Measurements from ENCODE around the gene SLMAP. TPM values are rescaled to one million over a fixed set of nuclear protein-coding genes. Genes with fewer than 3 reads are reported as not detected.
A peak's percentile ranks its signal among the peaks of the same experiment; 100 is the strongest.
"Not testable (repeated sequence)": the region's sequence is repeated elsewhere in the genome, so short reads cannot be mapped to it uniquely, and the experiment has no call there.

SLMAP gene
- polyA plus RNA-seq, 4 donors, result 39.5 to 59.4 (median 45.9) TPM

GRCh38 chr3:57826245-57826951 lies 70.3 kb downstream of the SLMAP start:
- DNase-seq (ENCODE audit: low read depth in 4 of 4, low spot score in 2 of 4), result no peak

GRCh38 chr3:57826952-57827723 lies 71.0 kb downstream of the SLMAP start:
- no peak for DNase-seq (ENCODE audit: low read depth in 4 of 4, low spot score in 2 of 4)

- no peak for DNase-seq (ENCODE audit: low read depth in 4 of 4, low spot score in 2 of 4)
These were observed 71.6 kb downstream of the SLMAP start for GRCh38 chr3:57827757-57828156.

GRCh38 chr3:57832486-57832885 lies 76.4 kb downstream of the SLMAP start:
- DNase-seq (ENCODE audit: low read depth in 4 of 4, low spot score in 2 of 4), result no peak

- no peak for DNase-seq (ENCODE audit: low read depth in 4 of 4, low spot score in 2 of 4)
These were observed 76.8 kb downstream of the SLMAP start for GRCh38 chr3:57832900-57833313.

- DNase-seq (ENCODE audit: low read depth in 4 of 4, low spot score in 2 of 4), result no peak
These were observed 77.7 kb downstream of the SLMAP start for GRCh38 chr3:57833763-57834162.

- no peak for DNase-seq (ENCODE audit: low read depth in 4 of 4, low spot score in 2 of 4)
These were observed 81.6 kb downstream of the SLMAP start for GRCh38 chr3:57837686-57838085.

GRCh38 chr3:57838627-57839026 lies 82.5 kb downstream of the SLMAP start:
- DNase-seq (ENCODE audit: low read depth in 4 of 4, low spot score in 2 of 4), result no peak

- DNase-seq (ENCODE audit: low read depth in 4 of 4, low spot score in 2 of 4), result no peak
These were observed 84.4 kb downstream of the SLMAP start for GRCh38 chr3:57840473-57840872.

- no peak for DNase-seq (ENCODE audit: low read depth in 4 of 4, low spot score in 2 of 4)
These were observed 85.7 kb downstream of the SLMAP start for GRCh38 chr3:57841818-57842217.

- no peak for DNase-seq (ENCODE audit: low read depth in 4 of 4, low spot score in 2 of 4)
These were observed 92.1 kb downstream of the SLMAP start for GRCh38 chr3:57848177-57848738.

GRCh38 chr3:57851304-57851703 lies 95.2 kb downstream of the SLMAP start:
- DNase-seq (ENCODE audit: low read depth in 4 of 4, low spot score in 2 of 4), result no peak

GRCh38 chr3:57852896-57853295 lies 96.8 kb downstream of the SLMAP start:
- DNase-seq (ENCODE audit: low read depth in 4 of 4, low spot score in 2 of 4), result peak in 1 of 4 donors; percentile 34

- DNase-seq (ENCODE audit: low read depth in 4 of 4, low spot score in 2 of 4), result no peak
These were observed 99.2 kb downstream of the SLMAP start for GRCh38 chr3:57855281-57855680.

- DNase-seq (ENCODE audit: low read depth in 4 of 4, low spot score in 2 of 4), result no peak
These were observed 99.8 kb downstream of the SLMAP start for GRCh38 chr3:57855943-57856342.

GRCh38 chr3:57856675-57857074 lies 100.6 kb downstream of the SLMAP start:
- no peak for DNase-seq (ENCODE audit: low read depth in 4 of 4, low spot score in 2 of 4)

GRCh38 chr3:57862894-57863293 lies 106.8 kb downstream of the SLMAP start:
- no peak for DNase-seq (ENCODE audit: low read depth in 4 of 4, low spot score in 2 of 4)

- DNase-seq (ENCODE audit: low read depth in 4 of 4, low spot score in 2 of 4), result no peak
These were observed 107.3 kb downstream of the SLMAP start for GRCh38 chr3:57863380-57863779.

GRCh38 chr3:57864853-57865252 lies 108.7 kb downstream of the SLMAP start:
- DNase-seq (ENCODE audit: low read depth in 4 of 4, low spot score in 2 of 4), result no peak

- DNase-seq (ENCODE audit: low read depth in 4 of 4, low spot score in 2 of 4), result not testable (repeated sequence)
These were observed 113.0 kb downstream of the SLMAP start for GRCh38 chr3:57869110-57869509.

GRCh38 chr3:57872606-57873005 lies 116.5 kb downstream of the SLMAP start:
- DNase-seq (ENCODE audit: low read depth in 4 of 4, low spot score in 2 of 4), result no peak

- DNase-seq (ENCODE audit: low read depth in 4 of 4, low spot score in 2 of 4), result no peak
These were observed 120.5 kb downstream of the SLMAP start for GRCh38 chr3:57876632-57877031.
